Parathyroid adenoma (tissue), 2 donors: ENCODE results near the gene PPCDC.
A peak's percentile ranks its signal among the peaks of the same experiment; 100 is the strongest.

Experiments used
- H2AFZ ChIP-seq: fragments of 300-600 bp; sonication (generic); one replicate; pipeline ENCODE4 v1.7.0; 2017; ENCODE audit warnings: antibody characterized with exemption, mild to moderate bottlenecking
- H3K27ac ChIP-seq: fragments of 300-600 bp; sonication (generic); one replicate; pipeline ENCODE4 v1.7.0; 2017
- H3K27me3 ChIP-seq: fragments of 300-600 bp; sonication (generic); one replicate; pipeline ENCODE4 v1.7.0; 2017; ENCODE audit warnings: low read length; ENCODE audit not compliant: control insufficient read depth, insufficient read depth
- H3K36me3 ChIP-seq: fragments of 300-600 bp; sonication (generic); one replicate; pipeline ENCODE4 v1.7.0; 2017; ENCODE audit warnings: low read length; ENCODE audit not compliant: control insufficient read depth, insufficient read depth
- H3K4me1 ChIP-seq: fragments of 300-600 bp; sonication (generic); one replicate; pipeline ENCODE4 v1.7.0; 2017; ENCODE audit warnings: control low read depth
- H3K4me2 ChIP-seq: fragments of 300-600 bp; sonication (generic); one replicate; pipeline ENCODE4 v1.7.0; 2017; ENCODE audit warnings: low read length
- H3K4me3 ChIP-seq: fragments of 300-600 bp; sonication (generic); one replicate; pipeline ENCODE4 v1.7.0; 2017; ENCODE audit warnings: low read depth, low read length
- H3K79me2 ChIP-seq: fragments of 300-600 bp; sonication (generic); one replicate; pipeline ENCODE4 v1.7.0; 2017; ENCODE audit warnings: control low read depth
- H3K9ac ChIP-seq: fragments of 300-600 bp; sonication (generic); one replicate; pipeline ENCODE4 v1.7.0; 2017; ENCODE audit warnings: mild to moderate bottlenecking
- H3K9me3 ChIP-seq: fragments of 300-600 bp; sonication (generic); one replicate; pipeline ENCODE4 v1.7.0; 2017; ENCODE audit warnings: low read length; ENCODE audit not compliant: control insufficient read depth
- CTCF ChIP-seq: fragments of 300-600 bp; sonication (generic); IDR thresholded peaks from one replicate; pipeline ENCODE4 v1.7.0; 2017; ENCODE audit warnings: antibody characterized with exemption, mild to moderate bottlenecking
- donor health status: primary hyperparathyroidism.

Gene PPCDC

GRCh38 chr15:74997141-74997540 is 26.2 kb upstream of the PPCDC start:
- H3K36me3 ChIP-seq, result no peaks in the 10 kb centered on the region
- H3K9ac ChIP-seq, result no peak overlapping the region
- H3K27ac ChIP-seq, result peak overlapping the region; percentile 22
- TF ChIP-seq CTCF, result no peak
- H2AFZ ChIP-seq, result no peak overlapping the region
- H3K79me2 ChIP-seq, result peaks cover 11% of the 10 kb centered on the region
- H3K4me1 ChIP-seq, result peaks cover 2% of the 10 kb centered on the region
- peak overlapping the region; percentile 97 for H3K4me2 ChIP-seq
- peak overlapping the region; percentile 85 for H3K4me3 ChIP-seq
- H3K9me3 ChIP-seq, result no peaks in the 10 kb centered on the region
- no peaks in the 10 kb centered on the region for H3K27me3 ChIP-seq

- H3K27ac ChIP-seq, result no peak overlapping the region
- H3K4me2 ChIP-seq, result no peak overlapping the region
- peaks cover 5% of the 10 kb centered on the region for H3K4me1 ChIP-seq
- no peak for TF ChIP-seq CTCF
- no peak overlapping the region for H2AFZ ChIP-seq
- no peaks in the 10 kb centered on the region for H3K36me3 ChIP-seq
- H3K9me3 ChIP-seq, result no peaks in the 10 kb centered on the region
- H3K79me2 ChIP-seq, result peaks cover 11% of the 10 kb centered on the region
- H3K4me3 ChIP-seq, result no peak overlapping the region
- H3K27me3 ChIP-seq, result no peaks in the 10 kb centered on the region
- H3K9ac ChIP-seq, result no peak overlapping the region
These were observed 25.8 kb upstream of the PPCDC start for GRCh38 chr15:74997543-74997942.

GRCh38 chr15:75001310-75001709 is 22.1 kb upstream of the PPCDC start:
- Histone ChIP-seq H3K4me1 (peaks cover 5% of the 10 kb centered on the region), H3K9ac (no peak overlapping the region), H2AFZ (no peak overlapping the region), H3K4me2 (peak overlapping the region; percentile 4), H3K27me3 (no peaks in the 10 kb centered on the region), H3K36me3 (no peaks in the 10 kb centered on the region), H3K4me3 (no peak overlapping the region), H3K79me2 (peaks cover 13% of the 10 kb centered on the region), H3K27ac (peak overlapping the region; percentile 54), H3K9me3 (no peaks in the 10 kb centered on the region)
- no peak for TF ChIP-seq CTCF

GRCh38 chr15:75002398-75002797 is 21.0 kb upstream of the PPCDC start:
- Histone ChIP-seq H3K27me3 (no peaks in the 10 kb centered on the region), H3K4me1 (peaks cover 3% of the 10 kb centered on the region), H3K9me3 (no peaks in the 10 kb centered on the region), H3K9ac (no peak overlapping the region), H3K36me3 (no peaks in the 10 kb centered on the region), H3K4me2 (no peak overlapping the region), H3K27ac (no peak overlapping the region), H3K79me2 (peaks cover 6% of the 10 kb centered on the region), H2AFZ (no peak overlapping the region), H3K4me3 (no peak overlapping the region)
- no peak for TF ChIP-seq CTCF

GRCh38 chr15:75007216-75007615 is 16.2 kb upstream of the PPCDC start:
- Histone ChIP-seq H3K27me3 (no peaks in the 10 kb centered on the region), H3K9ac (no peak overlapping the region), H3K9me3 (no peaks in the 10 kb centered on the region), H3K36me3 (no peaks in the 10 kb centered on the region), H3K79me2 (peaks cover 5% of the 10 kb centered on the region), H3K4me1 (peaks cover 17% of the 10 kb centered on the region), H3K27ac (no peak overlapping the region), H3K4me2 (no peak overlapping the region), H3K4me3 (no peak overlapping the region), H2AFZ (no peak overlapping the region)
- no peak for TF ChIP-seq CTCF
